Measurements from ENCODE around the gene TXNRD1.
A peak's percentile ranks its signal among the peaks of the same experiment; 100 is the strongest.

Gene TXNRD1

DNA sequence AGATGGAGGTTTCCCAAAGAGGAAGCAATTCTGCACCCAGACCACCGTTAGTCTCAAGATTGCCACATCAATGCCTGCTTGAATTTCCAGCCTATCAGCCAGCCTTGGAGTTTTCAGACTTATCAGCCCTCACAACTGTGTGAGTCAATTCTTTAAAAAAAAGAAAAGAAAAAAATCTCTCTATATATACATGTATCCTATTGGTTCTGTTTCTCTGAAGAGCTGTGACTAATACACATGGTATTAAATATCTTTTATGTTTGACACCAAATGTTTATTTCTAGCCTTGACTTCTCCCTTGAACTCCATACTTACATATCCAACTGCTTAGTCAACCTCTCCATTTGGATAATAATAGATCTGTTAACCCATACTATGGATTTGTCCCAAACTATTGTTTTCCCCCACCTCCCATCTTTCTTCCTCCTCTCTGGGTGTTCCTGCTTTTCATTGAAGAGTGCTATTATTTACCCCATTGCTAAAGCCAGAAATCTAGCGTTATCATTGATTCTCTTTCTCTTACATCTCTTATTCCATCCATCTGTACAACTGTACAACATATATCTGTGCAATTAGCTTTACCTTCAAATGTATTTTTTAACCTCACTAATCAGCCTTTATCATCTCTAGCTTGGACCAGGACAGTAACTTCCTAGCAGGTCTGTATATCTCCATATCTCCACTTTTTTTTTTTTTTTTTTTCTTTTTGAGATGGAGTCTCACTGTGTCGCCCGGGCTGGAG, 65.3 kb downstream of the TXNRD1 start:
- Mint-ChIP-seq H3K27me3 (ENCODE audit: low read depth) (no peaks in the 10 kb centered on the region), H3K4me3 (no peak overlapping the region), H3K36me3 (ENCODE audit: low read depth) (no peaks in the 10 kb centered on the region), H3K27ac (no peak overlapping the region), H3K9me3 (peaks cover 3% of the 10 kb centered on the region), H3K4me1 (peaks cover 4% of the 10 kb centered on the region)
- TF ChIP-seq, protein P1, sequence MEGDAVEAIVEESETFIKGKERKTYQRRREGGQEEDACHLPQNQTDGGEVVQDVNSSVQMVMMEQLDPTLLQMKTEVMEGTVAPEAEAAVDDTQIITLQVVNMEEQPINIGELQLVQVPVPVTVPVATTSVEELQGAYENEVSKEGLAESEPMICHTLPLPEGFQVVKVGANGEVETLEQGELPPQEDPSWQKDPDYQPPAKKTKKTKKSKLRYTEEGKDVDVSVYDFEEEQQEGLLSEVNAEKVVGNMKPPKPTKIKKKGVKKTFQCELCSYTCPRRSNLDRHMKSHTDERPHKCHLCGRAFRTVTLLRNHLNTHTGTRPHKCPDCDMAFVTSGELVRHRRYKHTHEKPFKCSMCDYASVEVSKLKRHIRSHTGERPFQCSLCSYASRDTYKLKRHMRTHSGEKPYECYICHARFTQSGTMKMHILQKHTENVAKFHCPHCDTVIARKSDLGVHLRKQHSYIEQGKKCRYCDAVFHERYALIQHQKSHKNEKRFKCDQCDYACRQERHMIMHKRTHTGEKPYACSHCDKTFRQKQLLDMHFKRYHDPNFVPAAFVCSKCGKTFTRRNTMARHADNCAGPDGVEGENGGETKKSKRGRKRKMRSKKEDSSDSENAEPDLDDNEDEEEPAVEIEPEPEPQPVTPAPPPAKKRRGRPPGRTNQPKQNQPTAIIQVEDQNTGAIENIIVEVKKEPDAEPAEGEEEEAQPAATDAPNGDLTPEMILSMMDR (IDR thresholded peaks at IDR 0.05; ENCODE audit: unreplicated experiment in 3 of 3) = no peak

GRCh38 chr12:104281636-104282035, 66.1 kb downstream of the TXNRD1 start:
- Mint-ChIP-seq H3K4me3 (no peak overlapping the region), H3K27ac (no peak overlapping the region), H3K4me1 (peaks cover 12% of the 10 kb centered on the region), H3K9me3 (peaks cover 3% of the 10 kb centered on the region), H3K27me3 (ENCODE audit: low read depth) (no peaks in the 10 kb centered on the region), H3K36me3 (ENCODE audit: low read depth) (no peaks in the 10 kb centered on the region)
- TF ChIP-seq, protein P1 (IDR thresholded peaks at IDR 0.05; ENCODE audit: unreplicated experiment in 3 of 3) = no peak

DNA sequence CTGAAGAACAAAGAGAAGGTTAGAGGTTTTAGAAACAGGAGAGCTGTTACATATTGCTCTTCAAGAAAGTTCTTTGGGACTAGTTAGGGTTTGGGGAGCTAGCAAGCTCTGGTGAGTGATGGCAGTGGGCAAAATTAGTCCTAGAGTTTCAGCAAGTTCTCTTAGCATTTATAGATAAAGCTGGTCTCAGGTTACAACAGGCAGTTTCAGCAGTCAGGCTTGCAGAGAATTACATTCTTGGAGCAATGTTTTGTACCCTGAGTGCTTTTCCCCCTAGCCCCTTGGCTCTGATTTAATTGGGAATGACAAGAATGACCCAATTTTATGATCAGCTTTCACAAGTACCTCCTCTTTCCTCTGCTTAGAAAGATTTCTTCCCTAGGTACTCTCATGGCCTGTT, 66.5 kb downstream of the TXNRD1 start:
- H3K27me3 Mint-ChIP-seq (ENCODE audit: low read depth) = no peaks in the 10 kb centered on the region
- H3K27ac Mint-ChIP-seq = no peak overlapping the region
- TF ChIP-seq, protein P1 (IDR thresholded peaks at IDR 0.05; ENCODE audit: unreplicated experiment in 3 of 3) = no peak
- no peaks in the 10 kb centered on the region for H3K36me3 Mint-ChIP-seq (ENCODE audit: low read depth)
- peaks cover 17% of the 10 kb centered on the region for H3K4me1 Mint-ChIP-seq
- H3K4me3 Mint-ChIP-seq = no peak overlapping the region
- H3K9me3 Mint-ChIP-seq = peaks cover 3% of the 10 kb centered on the region

GRCh38 chr12:104285740-104286515, 70.3 kb downstream of the TXNRD1 start:
- Mint-ChIP-seq H3K4me3 (peak overlapping the region; percentile 97 to 99 (median 98)), H3K9me3 (no peaks in the 10 kb centered on the region), H3K4me1 (peaks cover 31% of the 10 kb centered on the region), H3K27ac (peak overlapping the region; percentile 98 to 99 (median 99)), H3K36me3 (ENCODE audit: low read depth) (no peaks in the 10 kb centered on the region), H3K27me3 (ENCODE audit: low read depth) (no peaks in the 10 kb centered on the region)
- TF ChIP-seq, protein P1 (IDR thresholded peaks at IDR 0.05; ENCODE audit: unreplicated experiment in 3 of 3) = no peak

GRCh38 chr12:104286516-104287482, 71.2 kb downstream of the TXNRD1 start:
- Mint-ChIP-seq H3K36me3 (ENCODE audit: low read depth) (peaks cover 3% of the 10 kb centered on the region), H3K27me3 (ENCODE audit: low read depth) (no peaks in the 10 kb centered on the region), H3K9me3 (no peaks in the 10 kb centered on the region), H3K4me1 (peaks cover 31% of the 10 kb centered on the region), H3K4me3 (peak overlapping the region; percentile 97 to 99 (median 98)), H3K27ac (peak overlapping the region; percentile 98 to 99 (median 99))
- TF ChIP-seq, protein P1 (IDR thresholded peaks at IDR 0.05; ENCODE audit: unreplicated experiment in 3 of 3) = no peak
